Muscle of back (tissue), 10 donors: Measurements from ENCODE around the gene COPS7B. TPM values are rescaled to one million over a fixed set of nuclear protein-coding genes. Genes with fewer than 3 reads are reported as not detected.

Experiments
- polyA plus RNA-seq, 10 donors: library from polyadenylated mRNA; unstranded; fragments of 120-200 nt; gene quantifications; one replicate each; pipeline ENCODE4 v1.2.1, GENCODE V29; 2013; ENCODE audit not compliant: insufficient read length in 10 of 10

Gene COPS7B
- polyA plus RNA-seq, 10 donors, result 30.8 to 41.9 (median 36.9) TPM

Other genes with a start within 250 kb of the COPS7B start
- not detected for gene TEX44, start 193.6 kb upstream of the COPS7B start, polyA plus RNA-seq
- gene PTMA, start 77.9 kb upstream of the COPS7B start, polyA plus RNA-seq, result 100 to 1,000 TPM; 528 to 925 (median 619) TPM
- gene PDE6D, start 5.2 kb upstream of the COPS7B start, polyA plus RNA-seq, result 10 to 100 TPM; 16.4 to 23.8 (median 19.5) TPM
- gene NPPC, start 140.0 kb downstream of the COPS7B start, polyA plus RNA-seq, result 1 to 10 TPM in 8 of 10 donors, under 1 TPM in 2; 0.90 to 8.3 (median 3.3) TPM
- gene DIS3L2, start 175.3 kb downstream of the COPS7B start, polyA plus RNA-seq, result 10 to 100 TPM; 19.2 to 27.2 (median 23.7) TPM